SK-N-MC (cell line): ENCODE data around the gene PPM1M.

ENCODE experiments used
- EZH2 ChIP-seq: fragments of 200-600 bp; sonication (generic); IDR thresholded peaks from one replicate; pipeline ENCODE4 v1.6.1; 2017; ENCODE audit warnings: antibody characterized with exemption
- FOXP2 ChIP-seq: optimal IDR thresholded peaks from 2 replicates; pipeline ENCODE3; 2011; ENCODE audit warnings: mild to moderate bottlenecking, moderate library complexity; ENCODE audit not compliant: insufficient read depth; ENCODE audit errors: extremely low read length, control extremely low read depth
- POLR2AphosphoS5 ChIP-seq: IDR thresholded peaks from 2 replicates; pipeline ENCODE4 v1.6.1; 2012; ENCODE audit warnings: mild to moderate bottlenecking, low read depth, low read length, borderline replicate concordance

GRCh38 chr3:52218026-52218425 lies 27.5 kb upstream of the PPM1M start:
- TF ChIP-seq EZH2 (no peak), POLR2AphosphoS5 (no peak), FOXP2 (no peak)
